ENCODE data around the gene SIPA1L3.

GRCh38 chr19:38009650-38010242 is 102.7 kb downstream of the SIPA1L3 start:
- TF ChIP-seq MAX (IDR thresholded peaks at IDR 0.05; ENCODE audit: low read depth, low read length) (no peak), CHD2 (IDR thresholded peaks at IDR 0.05; ENCODE audit: borderline replicate concordance, low read depth, low read length) (no peak), EP300 (IDR thresholded peaks at IDR 0.05; ENCODE audit: borderline replicate concordance in 1 of 2, control insufficient read depth in 1 of 2, low read depth in 2 of 2, low read length in 2 of 2) (peak; percentile 46 to 47; a peak in 2 of 4 replicates), CTCF (IDR thresholded peaks at IDR 0.05 in 2 of 3, conservative IDR thresholded peaks at IDR 0.05 in 1 of 3; ENCODE audit: control insufficient read depth in 2 of 3, extremely low read depth in 1 of 3, insufficient read depth in 1 of 3, low read depth in 3 of 3, low read length in 3 of 3) (no peak), POLR2A (IDR thresholded peaks at IDR 0.05; ENCODE audit: low read depth, low read length) (no peak), SMAD1 (IDR thresholded peaks at IDR 0.05; ENCODE audit: low read depth, partially characterized antibody) (no peak), EZH2 (IDR thresholded peaks at IDR 0.05; ENCODE audit: borderline replicate concordance, control insufficient read depth, low read depth, low read length) (no peak), POLR2AphosphoS5 (IDR thresholded peaks at IDR 0.05; ENCODE audit: low read length) (no peak), EGR1 (IDR thresholded peaks at IDR 0.05; ENCODE audit: borderline replicate concordance in 1 of 2, low read depth in 2 of 2, low read length in 2 of 2) (peak in 1 of 2 experiments; percentile 70; a peak in 2 of 3 replicates)
- TF ChIP-seq, protein P1, sequence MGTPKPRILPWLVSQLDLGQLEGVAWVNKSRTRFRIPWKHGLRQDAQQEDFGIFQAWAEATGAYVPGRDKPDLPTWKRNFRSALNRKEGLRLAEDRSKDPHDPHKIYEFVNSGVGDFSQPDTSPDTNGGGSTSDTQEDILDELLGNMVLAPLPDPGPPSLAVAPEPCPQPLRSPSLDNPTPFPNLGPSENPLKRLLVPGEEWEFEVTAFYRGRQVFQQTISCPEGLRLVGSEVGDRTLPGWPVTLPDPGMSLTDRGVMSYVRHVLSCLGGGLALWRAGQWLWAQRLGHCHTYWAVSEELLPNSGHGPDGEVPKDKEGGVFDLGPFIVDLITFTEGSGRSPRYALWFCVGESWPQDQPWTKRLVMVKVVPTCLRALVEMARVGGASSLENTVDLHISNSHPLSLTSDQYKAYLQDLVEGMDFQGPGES (IDR thresholded peaks at IDR 0.05), result no peak
- TF ChIP-seq, protein P2, sequence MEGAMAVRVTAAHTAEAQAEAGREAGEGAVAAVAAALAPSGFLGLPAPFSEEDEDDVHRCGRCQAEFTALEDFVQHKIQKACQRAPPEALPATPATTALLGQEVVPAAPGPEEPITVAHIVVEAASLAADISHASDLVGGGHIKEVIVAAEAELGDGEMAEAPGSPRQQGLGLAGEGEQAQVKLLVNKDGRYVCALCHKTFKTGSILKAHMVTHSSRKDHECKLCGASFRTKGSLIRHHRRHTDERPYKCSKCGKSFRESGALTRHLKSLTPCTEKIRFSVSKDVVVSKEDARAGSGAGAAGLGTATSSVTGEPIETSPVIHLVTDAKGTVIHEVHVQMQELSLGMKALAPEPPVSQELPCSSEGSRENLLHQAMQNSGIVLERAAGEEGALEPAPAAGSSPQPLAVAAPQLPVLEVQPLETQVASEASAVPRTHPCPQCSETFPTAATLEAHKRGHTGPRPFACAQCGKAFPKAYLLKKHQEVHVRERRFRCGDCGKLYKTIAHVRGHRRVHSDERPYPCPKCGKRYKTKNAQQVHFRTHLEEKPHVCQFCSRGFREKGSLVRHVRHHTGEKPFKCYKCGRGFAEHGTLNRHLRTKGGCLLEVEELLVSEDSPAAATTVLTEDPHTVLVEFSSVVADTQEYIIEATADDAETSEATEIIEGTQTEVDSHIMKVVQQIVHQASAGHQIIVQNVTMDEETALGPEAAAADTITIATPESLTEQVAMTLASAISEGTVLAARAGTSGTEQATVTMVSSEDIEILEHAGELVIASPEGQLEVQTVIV (IDR thresholded peaks at IDR 0.05; ENCODE audit: borderline replicate concordance, partially characterized antibody), result no peak

Data from GM12878 (cell line).